Measurements from ENCODE around the gene WDFY4. TPM values are rescaled to one million over a fixed set of nuclear protein-coding genes. Genes with fewer than 3 reads are reported as not detected.

The WDFY4 gene
- total and polyA plus RNA-seq, 9 of the 15 experiments (the other 6 are each of a cell fraction or from before 2014, with no cell fraction given) = 0.01 to 0.02 (median 0.01) TPM; not detected in 6

GRCh38 chr10:48639632-48640031 is 45.0 kb upstream of the WDFY4 start (continued):
- TF ChIP-seq USF2 (CRISPR knock-in tag; IDR thresholded peaks at IDR 0.05) = no peak
- no peak for TF ChIP-seq NCOA1 (IDR thresholded peaks at IDR 0.05; ENCODE audit: low read depth)
- TF ChIP-seq CSDE1 (IDR thresholded peaks at IDR 0.05) = no peak
- TF ChIP-seq ATF1 (CRISPR knock-in tag; IDR thresholded peaks at IDR 0.05) = no peak
- TF ChIP-seq ATF1 (tag; IDR thresholded peaks at IDR 0.05) = no peak
- no peak for TF ChIP-seq ZNF12 (CRISPR knock-in tag; IDR thresholded peaks at IDR 0.05)

- intact Hi-C loops (cut with micrococcal nuclease) = no loop called here
- no peak for FAIRE-seq
- in situ Hi-C loops (cut with MboI) = no loop called here
Measured at GRCh38 chr10:48640326-48640725, 44.3 kb upstream of the WDFY4 start.

More at GRCh38 chr10:48640326-48640725, 44.3 kb upstream of the WDFY4 start:
- H3K27ac ChIP-seq (ENCODE audit: extremely low read depth, low read depth, low read length) = no peak overlapping the region
- no peak overlapping the region for H3K4me3 ChIP-seq
- no TSS peak for BruUV-seq (replicated peaks)
- WGBS (ENCODE audit: insufficient coverage, low coverage, missing lambda C conversion rate) = 0% methylated on average over 1 of the region's 1 CpG
- no peak overlapping the region for H2AFZ ChIP-seq (ENCODE audit: low read depth, low read length)
- no peak overlapping the region for H3K9ac ChIP-seq (ENCODE audit: insufficient read depth in 1 of 2, low read depth in 2 of 2, low read length in 2 of 2)
- no peaks in the 10 kb centered on the region for H3K36me3 ChIP-seq (ENCODE audit: control insufficient read depth, insufficient read depth, low read length)
- POLR2A ChIA-PET = interaction anchor here (0.6 to 0.7 kb wide), 2 partner anchors 10 to 27 kb away, joined by 3 read pairs; no protein-coding TSS in a partner anchor
- H3K9me3 ChIP-seq (replicated peaks; ENCODE audit: control insufficient read depth, insufficient read depth, low read depth, low read length) = no peaks in the 10 kb centered on the region
- no peak for TF ChIP-seq ZNF449 (CRISPR knock-in tag; IDR thresholded peaks at IDR 0.05)
- TF ChIP-seq ZNF384 (IDR thresholded peaks at IDR 0.05; ENCODE audit: low read depth, low read length) = no peak
- no peak for TF ChIP-seq ZNF717 (CRISPR knock-in tag; IDR thresholded peaks at IDR 0.05)
- no peak for TF ChIP-seq GMEB1 (CRISPR knock-in tag; IDR thresholded peaks at IDR 0.05)
- TF ChIP-seq GTF2A2 (tag; IDR thresholded peaks at IDR 0.05) = no peak
- DNase-seq (ENCODE audit: extremely low read depth in 1 of 4, low spot score in 3 of 4) (no peak), ATAC-seq (no peak)
- no peaks in the 10 kb centered on the region for H3K4me1 ChIP-seq (replicated peaks in 1 of 2; ENCODE audit: control insufficient read depth in 2 of 2, insufficient read depth in 2 of 2, low read length in 2 of 2)
- H3K27me3 ChIP-seq (ENCODE audit: control insufficient read depth in 2 of 2, insufficient read depth in 2 of 2, low read length in 2 of 2) = 0 out of 5 replicates have a peak, but pooled peaks cover 0 to 4% of the 10 kb centered on the region in 2 experiments
- no peaks in the 10 kb centered on the region for H3K9me1 ChIP-seq (ENCODE audit: control insufficient read depth, insufficient read depth, low read length)
- H3K4me2 ChIP-seq (ENCODE audit: insufficient read depth, low read length) = no peak overlapping the region
- H4K20me1 ChIP-seq (replicated peaks; ENCODE audit: control insufficient read depth, insufficient read depth, low read length) = no peaks in the 10 kb centered on the region
- CTCF ChIA-PET (ENCODE audit: low intra/inter-chr PET ratio) = no interaction called here
- no peaks in the 10 kb centered on the region for H3K79me2 ChIP-seq (ENCODE audit: control insufficient read depth, insufficient read depth, low read length)
